GM12892 (cell line): ENCODE data around the gene SEPTIN1. TPM values are rescaled to one million over a fixed set of nuclear protein-coding genes. Genes with fewer than 3 reads are reported as not detected.

Source experiments
- DNase-seq: peaks from one replicate; pipeline ENCODE4 v3.0.0; 2011; ENCODE audit not compliant: insufficient read length
- FAIRE-seq: peaks from 2 replicates; lab custom pipeline; 2011; peaks lifted over from hg19 to GRCh38; lab: Jason Lieb, UNC
- POLR2A ChIP-seq: IDR thresholded peaks from 2 replicates; pipeline ENCODE4 v1.6.1; 2011; ENCODE audit warnings: low read depth, low read length, control low read depth
- POLR2AphosphoS5 ChIP-seq: IDR thresholded peaks from 2 replicates; pipeline ENCODE4 v1.6.1; 2011; ENCODE audit warnings: low read depth, low read length, control low read depth
- TAF1 ChIP-seq: IDR thresholded peaks from 2 replicates; pipeline ENCODE4 v1.6.1; 2011; ENCODE audit warnings: low read depth, mild to moderate bottlenecking, control low read depth, low read length, borderline replicate concordance
- polyA plus RNA-seq: library from polyadenylated mRNA; unstranded; fragments of >200 nt; gene quantifications from one replicate; pipeline ENCODE4 v1.2.1, GENCODE V29; 2012; ENCODE audit warnings: missing spikeins, inconsistent platforms; ENCODE audit not compliant: missing spikeins

SEPTIN1 gene, protein sequence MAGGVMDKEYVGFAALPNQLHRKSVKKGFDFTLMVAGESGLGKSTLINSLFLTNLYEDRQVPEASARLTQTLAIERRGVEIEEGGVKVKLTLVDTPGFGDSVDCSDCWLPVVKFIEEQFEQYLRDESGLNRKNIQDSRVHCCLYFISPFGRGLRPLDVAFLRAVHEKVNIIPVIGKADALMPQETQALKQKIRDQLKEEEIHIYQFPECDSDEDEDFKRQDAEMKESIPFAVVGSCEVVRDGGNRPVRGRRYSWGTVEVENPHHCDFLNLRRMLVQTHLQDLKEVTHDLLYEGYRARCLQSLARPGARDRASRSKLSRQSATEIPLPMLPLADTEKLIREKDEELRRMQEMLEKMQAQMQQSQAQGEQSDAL
- polyA plus RNA-seq: 70.7 TPM

GRCh38 chr16:30382111-30382881 is at the start of gene SEPTIN1:
TSS of gene SEPTIN1 (minus strand) at chr16:30382561. CDS start at chr16:30382542, 19 bp downstream.
- DNase-seq: peak; percentile 75
- FAIRE-seq: peak; percentile 96
- peak; percentile 89; the same call in 1 of the 2 replicates for TF ChIP-seq POLR2A
- peak; percentile 83 for TF ChIP-seq POLR2AphosphoS5
- TF ChIP-seq TAF1: no peak

- TF ChIP-seq TAF1 (no peak), POLR2A (0 out of 2 replicates have a peak, but pooled peaks have one; percentile 10)
- FAIRE-seq (no peak), DNase-seq (no peak)
Observed at GRCh38 chr16:30430428-30430970, 48.1 kb upstream of the SEPTIN1 start.

DNA sequence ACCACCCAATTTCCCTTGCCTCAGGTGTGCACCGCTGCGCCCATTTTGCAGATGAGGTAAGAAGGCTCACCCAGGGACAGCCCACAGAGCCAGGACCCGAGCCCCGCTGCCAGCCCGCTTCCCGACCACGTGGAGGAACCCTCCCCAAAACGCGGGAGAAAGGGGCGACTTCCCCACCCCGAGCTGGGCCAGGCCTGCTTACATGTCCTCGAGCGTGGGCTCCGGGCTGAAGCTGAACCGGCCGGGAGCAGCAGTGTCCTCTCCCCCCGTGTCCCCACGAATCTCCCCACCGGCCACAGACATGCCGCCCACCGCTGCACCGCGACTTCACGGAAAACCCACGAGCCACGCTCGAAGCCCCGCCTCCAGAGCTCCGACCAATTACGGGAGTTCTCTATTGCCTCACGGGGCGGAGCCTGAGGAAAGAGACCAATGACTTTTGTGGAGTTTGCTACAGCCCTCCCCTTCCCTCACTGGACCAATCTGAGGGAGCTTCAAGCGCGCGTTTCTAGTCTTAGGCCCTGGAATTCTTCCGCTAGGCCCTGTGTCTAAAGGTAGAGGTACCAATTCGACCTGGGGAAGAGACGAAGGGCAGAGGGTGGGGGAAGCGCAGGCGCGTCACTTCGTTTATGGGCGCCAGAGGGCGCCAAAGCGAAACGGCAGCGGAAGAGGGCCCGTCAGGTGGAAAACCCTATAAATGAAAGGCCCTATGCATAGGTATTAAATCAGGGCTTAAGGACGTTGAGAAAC is 47.5 kb upstream of the SEPTIN1 start, which contains the start of gene DCTPP1:
Gene DCTPP1 (minus strand): TSS at position 353 of the 750 bp plus-strand sequence. CDS start 50 bp downstream, at position 303.
- DNase-seq (peak; percentile 89), FAIRE-seq (peak; percentile 96)
- peak; percentile 57; the same call in 1 of the 2 replicates for TF ChIP-seq TAF1
- peak; percentile 62; the same call in 1 of the 2 replicates for TF ChIP-seq POLR2A
- TF ChIP-seq POLR2AphosphoS5: peak; percentile 59; the same call in 1 of the 2 replicates

- FAIRE-seq: no peak
- TF ChIP-seq POLR2AphosphoS5: no peak
- TF ChIP-seq TAF1: no peak
- no peak for TF ChIP-seq POLR2A
- DNase-seq: no peak
Observed at GRCh38 chr16:30429418-30429677, 47.0 kb upstream of the SEPTIN1 start.

GRCh38 chr16:30428055-30428454 is 45.7 kb upstream of the SEPTIN1 start:
- TF ChIP-seq TAF1: no peak
- TF ChIP-seq POLR2A: no peak
- TF ChIP-seq POLR2AphosphoS5: no peak
- FAIRE-seq (no peak), DNase-seq (no peak)

DNA sequence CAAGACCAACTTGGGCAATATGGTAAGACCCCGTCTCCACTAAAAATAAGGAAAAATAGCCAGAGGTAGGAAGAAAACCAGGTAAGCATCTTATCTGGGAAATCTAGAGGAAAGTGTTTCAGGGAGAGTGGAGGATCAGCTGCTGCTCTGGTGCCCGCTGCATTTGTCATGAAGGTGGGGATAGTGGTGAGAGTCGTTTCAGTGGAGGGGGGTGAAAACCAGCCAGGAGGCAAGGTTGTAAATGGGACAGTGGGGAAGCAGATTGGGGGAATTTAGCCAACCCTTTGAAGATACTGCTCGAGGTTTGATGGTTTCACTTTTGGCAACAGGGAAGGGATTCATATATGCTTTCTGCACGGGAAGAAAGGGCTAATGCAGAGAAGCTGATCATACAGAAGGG is 38.6 kb upstream of the SEPTIN1 start:
- FAIRE-seq: no peak
- TF ChIP-seq POLR2AphosphoS5 (no peak), POLR2A (no peak), TAF1 (no peak)
- DNase-seq: no peak

DNA sequence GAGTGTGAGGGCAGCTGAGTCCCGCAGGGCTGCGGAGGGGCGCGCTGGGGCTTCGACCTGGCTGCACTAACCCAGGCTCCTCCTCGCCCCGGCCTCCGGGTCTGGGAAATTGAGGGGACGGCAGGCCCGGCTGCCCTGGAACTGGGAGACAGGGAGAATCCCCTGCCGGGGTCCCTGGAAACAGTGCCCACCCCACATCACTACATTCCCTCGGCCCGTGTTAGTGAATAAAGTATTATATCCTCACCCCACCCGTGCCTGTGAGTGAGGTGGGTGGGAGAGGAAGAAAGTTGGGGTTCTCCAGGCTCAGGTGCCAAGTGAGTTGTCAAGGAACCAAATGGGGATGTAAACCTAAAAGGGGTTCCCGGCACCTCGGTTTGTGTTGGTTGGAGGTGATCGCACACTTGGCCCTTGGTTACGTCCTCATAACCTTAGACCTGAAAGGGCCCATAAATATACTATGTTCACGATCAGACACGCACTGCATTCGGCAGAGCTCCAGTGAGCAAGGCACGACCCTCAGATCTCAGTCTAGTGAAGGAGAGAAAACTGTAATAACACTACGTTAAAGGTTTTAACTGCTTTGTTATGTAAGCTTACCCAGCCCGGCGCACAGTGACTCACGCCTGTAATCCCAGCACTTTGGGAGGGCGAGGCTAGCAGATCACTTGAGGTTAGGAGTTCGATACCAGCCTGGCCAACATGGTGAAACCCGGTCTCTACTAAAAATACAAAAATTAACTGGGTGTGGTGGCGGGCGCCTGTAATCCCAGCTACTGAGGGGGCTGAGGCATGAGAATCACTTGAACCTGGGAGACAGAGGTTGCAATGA is 36.2 kb upstream of the SEPTIN1 start:
- TF ChIP-seq POLR2A (no peak), POLR2AphosphoS5 (no peak), TAF1 (no peak)
- DNase-seq: no peak
- no peak for FAIRE-seq

- TF ChIP-seq TAF1: 0 out of 2 replicates have a peak, but pooled peaks have one; percentile 29
- TF ChIP-seq POLR2AphosphoS5: peak; percentile 80; the same call in 1 of the 2 replicates
- TF ChIP-seq POLR2A: peak; percentile 64
- FAIRE-seq (peak; percentile 100), DNase-seq (peak; percentile 88)
Observed at GRCh38 chr16:30417529-30418349, 35.4 kb upstream of the SEPTIN1 start.

- FAIRE-seq: no peak
Observed at GRCh38 chr16:30416624-30417528, 34.5 kb upstream of the SEPTIN1 start.

More at GRCh38 chr16:30416624-30417528, 34.5 kb upstream of the SEPTIN1 start:
- DNase-seq: no peak
- no peak for TF ChIP-seq POLR2A
